Endothelial cell of umbilical vein (primary cell): ENCODE data around the gene CYP26C1. TPM values are rescaled to one million over a fixed set of nuclear protein-coding genes. Genes with fewer than 3 reads are reported as not detected.

Experiments
- BruUV-seq: library from RNA; stranded (reverse); fragments of 400-500 nt; replicated peaks from 2 replicates; lab custom pipeline; 2021; lab: Mats Ljungman, UMichigan
- CTCF ChIA-PET: fragments of 300-600, 350-600 bp; sonication (Branson Sonifier 250); formaldehyde crosslinking; loops from one replicate; lab custom pipeline; 2021; ENCODE audit warnings: antibody characterized with exemption, inconsistent platforms; lab: Charles Lee
- POLR2A ChIA-PET: fragments of 300-600, 350-600 bp; sonication (Branson Sonifier 250); formaldehyde crosslinking; loops from one replicate; lab custom pipeline; 2021; ENCODE audit warnings: antibody characterized with exemption, inconsistent platforms; lab: Charles Lee
- DNase-seq: peaks from one replicate; pipeline ENCODE4 v3.0.0-alpha.2; 2011; ENCODE audit warnings: low read depth, low spot score
- FAIRE-seq: peaks from 2 replicates; lab custom pipeline; 2011; peaks lifted over from hg19 to GRCh38; lab: Jason Lieb, UNC
- H2AFZ ChIP-seq: 2 replicates; pipeline ENCODE4 v1.6.0; 2012; ENCODE audit warnings: low read depth, low read length, control low read depth, inconsistent platforms
- H3K27ac ChIP-seq: 2 replicates; pipeline ENCODE4 v1.5.1; 2011; ENCODE audit warnings: low read depth, mild to moderate bottlenecking, control low read depth, low read length, moderate library complexity; ENCODE audit not compliant: insufficient read depth
- H3K27me3 ChIP-seq, 2 experiments: 2 replicates each; pipeline versions ENCODE4 v1.6.0 to v1.6.1; 2011; ENCODE audit warnings: low read length in 2 of 2, mixed read lengths in 1 of 2; ENCODE audit not compliant: control insufficient read depth in 2 of 2, insufficient read depth in 2 of 2
- H3K36me3 ChIP-seq, 2 experiments: 2 replicates in 1 of 2; 3 replicates in 1 of 2; pipeline ENCODE4 v1.5.1; 2011; ENCODE audit warnings: low read length in 2 of 2, mild to moderate bottlenecking in 1 of 2, moderate library complexity in 1 of 2; ENCODE audit not compliant: control insufficient read depth in 2 of 2, insufficient read depth in 2 of 2; ENCODE audit errors: extremely low read depth in 1 of 2
- H3K4me1 ChIP-seq: 3 replicates; pipeline ENCODE4 v1.5.1; 2011; ENCODE audit warnings: mild to moderate bottlenecking, low read length; ENCODE audit not compliant: control insufficient read depth, insufficient read depth; ENCODE audit errors: extremely low read depth
- H3K4me2 ChIP-seq: 2 replicates; pipeline ENCODE4 v1.6.1; 2011; ENCODE audit warnings: low read length, control low read depth, mixed read lengths; ENCODE audit not compliant: insufficient read depth
- H3K4me3 ChIP-seq, 3 experiments: fragments of 200-600 bp in 1 of 3; sonication (generic), shearing (Covaris generic) in 1 of 3; replicated peaks in 1 of 3; 2 replicates each; pipeline ENCODE4 v1.5.1; 2011 to 2016; ENCODE audit warnings: control low read depth in 3 of 3, low read length in 3 of 3, mild to moderate bottlenecking in 2 of 3, inconsistent platforms in 1 of 3, low read depth in 1 of 3, moderate library complexity in 1 of 3; ENCODE audit not compliant: insufficient read depth in 1 of 3
- H3K79me2 ChIP-seq: 2 replicates; pipeline ENCODE4 v1.6.0; 2012; ENCODE audit warnings: low read length, inconsistent platforms; ENCODE audit not compliant: control insufficient read depth, insufficient read depth
- H3K9ac ChIP-seq: replicated peaks from 2 replicates; pipeline ENCODE3; 2011; ENCODE audit warnings: low read length, control low read depth; ENCODE audit not compliant: insufficient read depth; ENCODE audit errors: extremely low read depth
- H3K9me1 ChIP-seq: replicated peaks from 3 replicates; pipeline ENCODE4 v1.6.0; 2011; ENCODE audit warnings: mild to moderate bottlenecking, low read length; ENCODE audit not compliant: control insufficient read depth, insufficient read depth; ENCODE audit errors: extremely low read depth
- H3K9me3 ChIP-seq: replicated peaks from 2 replicates; pipeline ENCODE4 v1.5.1; 2012; ENCODE audit warnings: low read length, inconsistent platforms; ENCODE audit not compliant: control insufficient read depth, insufficient read depth
- H4K20me1 ChIP-seq: replicated peaks from 2 replicates; pipeline ENCODE3; 2011; ENCODE audit warnings: mild to moderate bottlenecking, low read length; ENCODE audit not compliant: control insufficient read depth, insufficient read depth; ENCODE audit errors: extremely low read depth
- EZH2 ChIP-seq: IDR thresholded peaks from 2 replicates; pipeline ENCODE4 v1.6.1; 2012; ENCODE audit warnings: borderline replicate concordance, low read depth, mild to moderate bottlenecking, moderate library complexity, low read length, inconsistent platforms; ENCODE audit not compliant: severe bottlenecking
- FOS ChIP-seq: IDR thresholded peaks from 2 replicates; pipeline ENCODE4 v1.6.1; 2011; ENCODE audit warnings: mild to moderate bottlenecking, low read length, moderate library complexity, borderline replicate concordance; ENCODE audit not compliant: insufficient read depth
- GATA2 ChIP-seq: IDR thresholded peaks from 2 replicates; pipeline ENCODE4 v1.7.0; 2011; ENCODE audit warnings: low read depth, mild to moderate bottlenecking, moderate library complexity, mixed read lengths, low read length; ENCODE audit not compliant: insufficient read length, insufficient read depth
- JUN ChIP-seq: IDR thresholded peaks from 2 replicates; pipeline ENCODE4 v1.6.1; 2011; ENCODE audit warnings: borderline replicate concordance, low read depth; ENCODE audit not compliant: insufficient read length, insufficient read depth
- MYC ChIP-seq: IDR thresholded peaks from one replicate; pipeline ENCODE4 v1.6.1; 2011; ENCODE audit warnings: mild to moderate bottlenecking, low read depth, low read length
- POLR2A ChIP-seq: IDR thresholded peaks from 2 replicates; pipeline ENCODE4 v1.6.1; 2012; ENCODE audit warnings: low read depth, mild to moderate bottlenecking, control low read depth, low read length
- POLR2AphosphoS5 ChIP-seq: IDR thresholded peaks from 2 replicates; pipeline ENCODE4 v1.6.1; 2012; ENCODE audit warnings: low read depth, mild to moderate bottlenecking, control low read depth, low read length, moderate library complexity; ENCODE audit not compliant: insufficient read depth
- dilution Hi-C: fragments of 300-500 bp; cut with MboI; formaldehyde crosslinking; loops from one replicate; pipeline ENCODE4 v1.15.0; 2019; ENCODE audit warnings: low sequenced_read_pairs; ENCODE audit not compliant: extremely low pct_ligation_motif_present
- intact Hi-C: fragments of 100-400 bp; cut with micrococcal nuclease; formaldehyde crosslinking; loops from one replicate; pipeline ENCODE4 v1.10.0; 2022
- polyA plus RNA-seq, 4 experiments: library from polyadenylated mRNA; depleted of rRNA in 3 of 4; stranded (reverse) in 3 of 4; unstranded in 1 of 4; fragments of >200 nt; gene quantifications; 2 replicates each; pipeline versions ENCODE4 v1.2.1 to v1.2.3, GENCODE V29; 2011 to 2012; ENCODE audit warnings: missing spikeins in 1 of 4
- total RNA-seq: library from RNA; stranded (reverse); gene quantifications from 2 replicates; pipeline ENCODE4 v1.2.3, GENCODE V29; 2021
- TF ChIP-seq, protein P1 (sequence below): IDR thresholded peaks from 2 replicates; pipeline ENCODE4 v1.6.1; 2011; ENCODE audit not compliant: insufficient read depth, insufficient read length
- TF ChIP-seq, protein P2 (sequence below), 2 donors: IDR thresholded peaks; 1 replicate in 1 of 2; 2 replicates in 1 of 2; pipeline ENCODE4 v1.5.1; 2011; ENCODE audit warnings: low read length in 2 of 2, mild to moderate bottlenecking in 2 of 2, moderate library complexity in 2 of 2, control low read depth in 1 of 2, inconsistent platforms in 1 of 2, low read depth in 1 of 2; ENCODE audit not compliant: insufficient read depth in 1 of 2; ENCODE audit errors: extremely low read depth in 1 of 2

CYP26C1 gene
- total and polyA plus RNA-seq, 2 donors (not counting 3 experiments of a cell fraction or from before 2014, with no cell fraction given) = 0.12 to 3.0 TPM

DNA sequence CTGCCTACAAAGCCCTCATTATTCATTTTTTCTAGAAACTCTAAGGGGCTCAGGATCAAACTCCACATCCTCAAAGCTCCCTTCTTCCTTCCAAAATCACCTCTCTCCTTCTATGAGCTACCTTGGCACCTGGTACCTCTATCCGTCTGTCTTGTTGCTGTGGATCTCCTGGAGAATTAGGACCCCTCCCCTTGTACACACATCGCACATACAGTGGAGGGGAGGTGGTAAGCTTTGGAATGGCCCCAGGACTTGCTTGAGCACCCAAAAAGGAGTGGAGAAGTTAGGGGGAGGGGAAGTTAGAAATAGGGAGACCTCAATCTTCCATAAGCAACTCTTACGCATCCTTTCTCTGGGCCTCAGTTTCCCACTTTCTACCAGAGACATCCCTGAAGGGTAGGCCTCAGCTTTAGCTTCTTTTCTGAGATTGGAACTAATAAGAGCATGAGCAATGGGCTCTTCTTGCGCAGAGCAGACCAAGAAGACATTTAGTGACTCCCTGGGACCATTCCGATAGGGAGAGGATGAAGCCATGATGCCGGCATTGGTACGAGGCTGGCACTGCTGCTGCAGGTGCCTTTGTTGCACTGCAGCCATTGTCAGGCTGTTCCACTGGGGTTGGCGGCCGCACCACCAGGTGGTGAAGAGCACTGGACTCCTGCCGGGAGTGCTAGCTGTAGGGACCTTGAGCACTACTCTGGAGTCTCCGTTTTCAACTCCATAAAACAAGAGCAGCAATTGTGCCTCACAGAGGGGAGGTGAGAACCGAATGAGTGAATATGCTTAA, 4.5 kb downstream of the CYP26C1 start:
- H3K4me1 ChIP-seq = peaks cover 18% of the 10 kb centered on the region
- H3K9ac ChIP-seq = no peak overlapping the region
- H3K27me3 ChIP-seq = no peaks in the 10 kb centered on the region
- H3K79me2 ChIP-seq = no peaks in the 10 kb centered on the region
- no TSS peak for BruUV-seq
- no peak overlapping the region for H3K4me2 ChIP-seq
- ChIA-PET POLR2A (no interaction called here), CTCF (interaction anchor here (1.5 kb wide), 2 partner anchors 8 to 38 kb away, joined by 3 to 5 read pairs; no protein-coding TSS in a partner anchor)
- intact Hi-C loops = loop anchor here (10.0 kb wide), 1 partner anchor 220 kb away; the partner anchor contains the start of gene EXOC6
- peaks cover 0 to 40% of the 10 kb centered on the region in 2 experiments for H3K36me3 ChIP-seq
- no peaks in the 10 kb centered on the region for H3K9me3 ChIP-seq
- TF ChIP-seq MYC (no peak), FOS (no peak), GATA2 (no peak), JUN (no peak), POLR2AphosphoS5 (no peak), POLR2A (no peak), EZH2 (no peak)
- TF ChIP-seq, protein P1, sequence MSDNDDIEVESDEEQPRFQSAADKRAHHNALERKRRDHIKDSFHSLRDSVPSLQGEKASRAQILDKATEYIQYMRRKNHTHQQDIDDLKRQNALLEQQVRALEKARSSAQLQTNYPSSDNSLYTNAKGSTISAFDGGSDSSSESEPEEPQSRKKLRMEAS = no peak
- TF ChIP-seq, protein P2, sequence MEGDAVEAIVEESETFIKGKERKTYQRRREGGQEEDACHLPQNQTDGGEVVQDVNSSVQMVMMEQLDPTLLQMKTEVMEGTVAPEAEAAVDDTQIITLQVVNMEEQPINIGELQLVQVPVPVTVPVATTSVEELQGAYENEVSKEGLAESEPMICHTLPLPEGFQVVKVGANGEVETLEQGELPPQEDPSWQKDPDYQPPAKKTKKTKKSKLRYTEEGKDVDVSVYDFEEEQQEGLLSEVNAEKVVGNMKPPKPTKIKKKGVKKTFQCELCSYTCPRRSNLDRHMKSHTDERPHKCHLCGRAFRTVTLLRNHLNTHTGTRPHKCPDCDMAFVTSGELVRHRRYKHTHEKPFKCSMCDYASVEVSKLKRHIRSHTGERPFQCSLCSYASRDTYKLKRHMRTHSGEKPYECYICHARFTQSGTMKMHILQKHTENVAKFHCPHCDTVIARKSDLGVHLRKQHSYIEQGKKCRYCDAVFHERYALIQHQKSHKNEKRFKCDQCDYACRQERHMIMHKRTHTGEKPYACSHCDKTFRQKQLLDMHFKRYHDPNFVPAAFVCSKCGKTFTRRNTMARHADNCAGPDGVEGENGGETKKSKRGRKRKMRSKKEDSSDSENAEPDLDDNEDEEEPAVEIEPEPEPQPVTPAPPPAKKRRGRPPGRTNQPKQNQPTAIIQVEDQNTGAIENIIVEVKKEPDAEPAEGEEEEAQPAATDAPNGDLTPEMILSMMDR (IDR thresholded peaks at IDR 0.05; ENCODE audit: extremely low read depth in 1 of 2, insufficient read depth in 1 of 2, low read depth in 1 of 2, low read length in 2 of 2) = no peak
- no peak overlapping the region for H3K4me3 ChIP-seq
- H3K27ac ChIP-seq = no peak overlapping the region
- dilution Hi-C loops = no loop called here
- DNase-seq = no peak
- FAIRE-seq = no peak
- no peaks in the 10 kb centered on the region for H4K20me1 ChIP-seq
- H2AFZ ChIP-seq = no peak overlapping the region
- H3K9me1 ChIP-seq = no peaks in the 10 kb centered on the region
